B cell (primary cell): ENCODE measurements around the gene PIGZ. TPM values are rescaled to one million over a fixed set of nuclear protein-coding genes. Genes with fewer than 3 reads are reported as not detected.

ENCODE experiments used
- ATAC-seq: fragments of 200-7000 bp; cut with Tn5 transposase; one replicate; pipeline ENCODE4 v1.10.0; 2021; ENCODE audit warnings: low read depth, mild to moderate bottlenecking, moderate number of reproducible peaks, moderate library complexity
- CTCF ChIA-PET: fragments of 350-600 bp; sonication (Branson Sonifier 250); formaldehyde crosslinking; loops from one replicate; lab custom pipeline; 2021; ENCODE audit warnings: antibody characterized with exemption, inconsistent platforms; lab: Charles Lee
- POLR2A ChIA-PET: fragments of 350-600 bp; sonication (Branson Sonifier 250); formaldehyde crosslinking; loops from one replicate; lab custom pipeline; 2021; ENCODE audit warnings: antibody characterized with exemption; lab: Charles Lee
- DNase-seq: peaks from one replicate; pipeline ENCODE4 v3.0.0; 2013
- H2AFZ ChIP-seq: 2 replicates; pipeline ENCODE4 v1.6.1; 2012; ENCODE audit warnings: mild to moderate bottlenecking, low read depth, low read length; ENCODE audit not compliant: insufficient read depth, poor library complexity, severe bottlenecking
- H3K27ac ChIP-seq, 2 donors: 1 replicate in 1 of 2; 2 replicates in 1 of 2; pipeline ENCODE4 v1.5.1; 2012 to 2013; ENCODE audit warnings: low read length in 2 of 2, mild to moderate bottlenecking in 2 of 2, moderate library complexity in 1 of 2
- H3K27me3 ChIP-seq, 4 experiments: fragments of 200-600 bp in 1 of 4; sonication (generic) in 1 of 4; replicated peaks in 1 of 4; 1 replicate in 2 of 4; 2 replicates in 2 of 4; pipeline versions ENCODE4 v1.6.1 to v1.7.0; 2013 to 2016; ENCODE audit warnings: low read length in 3 of 4, mild to moderate bottlenecking in 2 of 4, mixed read lengths in 1 of 4, moderate library complexity in 1 of 4; ENCODE audit not compliant: insufficient read depth in 4 of 4, control insufficient read depth in 3 of 4; ENCODE audit errors: control extremely low read depth in 1 of 4
- H3K36me3 ChIP-seq, 2 experiments: replicated peaks in 1 of 2; 1 replicate in 1 of 2; 2 replicates in 1 of 2; pipeline versions ENCODE4 v1.6.1 to v1.7.1; 2013; ENCODE audit warnings: low read length in 1 of 2; ENCODE audit not compliant: insufficient read depth in 2 of 2, control insufficient read depth in 1 of 2; ENCODE audit errors: control extremely low read depth in 1 of 2, extremely low read depth in 1 of 2
- H3K4me1 ChIP-seq, 2 donors: fragments of 200-600 bp in 1 of 2; sonication (generic) in 1 of 2; 1 replicate in 1 of 2; 2 replicates in 1 of 2; pipeline versions ENCODE4 v1.5.1 to v1.6.1; 2013 to 2017; ENCODE audit warnings: low read length in 2 of 2; ENCODE audit not compliant: control insufficient read depth in 2 of 2, insufficient read depth in 2 of 2
- H3K4me2 ChIP-seq: replicated peaks from 2 replicates; pipeline ENCODE3; 2012; ENCODE audit warnings: mild to moderate bottlenecking, low read depth, low read length; ENCODE audit not compliant: poor library complexity, severe bottlenecking
- H3K4me3 ChIP-seq, 5 experiments: fragments of 200-600 bp in 1 of 5; sonication (generic) in 1 of 5; 1 replicate in 3 of 5; 2 replicates in 2 of 5; pipeline versions ENCODE4 v1.5.1 to v1.7.0; 2011 to 2016; ENCODE audit warnings: low read length in 4 of 5, mild to moderate bottlenecking in 4 of 5, low read depth in 2 of 5, control low read depth in 1 of 5, moderate library complexity in 1 of 5; ENCODE audit not compliant: insufficient read depth in 1 of 5; ENCODE audit errors: control extremely low read depth in 1 of 5, extremely low read depth in 1 of 5
- H3K79me2 ChIP-seq: fragments of 200-600 bp; sonication (generic); one replicate; pipeline ENCODE4 v1.6.0; 2016; ENCODE audit warnings: low read length; ENCODE audit not compliant: control insufficient read depth, insufficient read depth
- H3K9ac ChIP-seq: fragments of 200-600 bp; sonication (generic); 2 replicates; pipeline ENCODE4 v1.6.1; 2017; ENCODE audit warnings: mild to moderate bottlenecking, low read length, moderate library complexity
- H3K9me3 ChIP-seq, 3 donors: one replicate each; pipeline versions ENCODE4 v1.6.1 to v1.7.1; 2013; ENCODE audit warnings: low read length in 2 of 3; ENCODE audit not compliant: control insufficient read depth in 2 of 3, insufficient read depth in 1 of 3; ENCODE audit errors: control extremely low read depth in 1 of 3
- H4K20me1 ChIP-seq: 2 replicates; pipeline ENCODE4 v1.6.0; 2012; ENCODE audit warnings: mild to moderate bottlenecking, low read length; ENCODE audit not compliant: insufficient read depth, control insufficient read depth, poor library complexity, severe bottlenecking
- H3K27ac Mint-ChIP-seq: one replicate; pipeline ENCODE4 v1.8.0; 2021; ENCODE audit warnings: mixed read lengths
- H3K27me3 Mint-ChIP-seq: one replicate; pipeline ENCODE4 v1.8.0; 2021; ENCODE audit warnings: mixed read lengths
- H3K4me1 Mint-ChIP-seq: one replicate; pipeline ENCODE4 v1.8.0; 2021; ENCODE audit warnings: mixed read lengths
- H3K4me3 Mint-ChIP-seq: one replicate; pipeline ENCODE4 v1.8.0; 2021; ENCODE audit warnings: mixed read lengths
- H3K9me3 Mint-ChIP-seq: one replicate; pipeline ENCODE4 v1.8.0; 2022; ENCODE audit warnings: mixed read lengths; ENCODE audit not compliant: insufficient read depth
- EZH2 ChIP-seq: IDR thresholded peaks from 2 replicates; pipeline ENCODE4 v1.6.1; 2012; ENCODE audit warnings: borderline replicate concordance, low read depth, mild to moderate bottlenecking, moderate library complexity, low read length; ENCODE audit not compliant: insufficient read depth, poor library complexity, severe bottlenecking
- WGBS: methylation state at CpG from one replicate; pipeline ENCODE4 v1.1.5; 2013; ENCODE audit warnings: missing lambda C conversion rate; ENCODE audit not compliant: insufficient coverage; 5-methylcytosine and 5-hydroxymethylcytosine counted together
- intact Hi-C: fragments of 100-400 bp; cut with micrococcal nuclease; formaldehyde crosslinking; loops from one replicate; pipeline ENCODE4 v1.10.0; 2022
- polyA plus RNA-seq: library from polyadenylated mRNA; depleted of rRNA; stranded (reverse); fragments of >200 nt; gene quantifications from 2 replicates; pipeline ENCODE4 v1.2.3, GENCODE V29; 2012
- total RNA-seq, 2 donors: library from RNA; stranded (reverse); fragments of 120-200 nt in 1 of 2; gene quantifications; 1 replicate in 1 of 2; 2 replicates in 1 of 2; pipeline versions ENCODE4 v1.2.3 to v1.2.4, GENCODE V29; 2013 to 2022
- TF ChIP-seq, protein P1 (sequence below): fragments of 200-600 bp; IDR thresholded peaks from one replicate; pipeline ENCODE4 v1.8.0; 2022; ENCODE audit warnings: antibody characterized with exemption, mild to moderate bottlenecking

The PIGZ gene
- total and polyA plus RNA-seq, 2 donors (not counting 1 experiment from before 2014, with no cell fraction given): 2.2 to 3.9 TPM

DNA sequence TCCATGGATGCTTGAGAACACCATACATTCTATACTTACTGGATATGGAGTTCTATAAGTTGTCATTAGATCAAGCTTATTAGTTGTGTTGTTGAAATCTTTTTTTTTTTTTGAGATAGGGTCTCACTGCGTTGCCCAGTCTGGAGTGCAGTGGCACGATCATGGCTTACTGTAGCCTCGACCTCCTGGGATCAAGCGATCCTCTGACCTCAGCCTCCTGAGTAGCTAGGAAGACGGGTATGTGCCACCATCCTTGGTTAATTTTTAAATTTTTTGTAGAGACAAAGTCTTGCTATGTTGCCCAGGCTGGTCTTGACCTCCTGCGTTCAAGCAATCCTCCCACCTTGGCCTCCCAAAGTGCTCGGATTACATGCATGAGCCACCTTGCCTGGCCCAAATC lies 13.8 kb downstream of the PIGZ start:
- WGBS: 80% methylated on average over 5 of the region's 7 CpGs
- Histone ChIP-seq H3K27me3 (peaks cover 0 to 3% (median 0%) of the 10 kb centered on the region in 4 experiments), H4K20me1 (no peaks in the 10 kb centered on the region), H2AFZ (no peak overlapping the region), H3K9ac (no peak overlapping the region), H3K4me3 (no peak overlapping the region), H3K79me2 (no peaks in the 10 kb centered on the region), H3K27ac (no peak overlapping the region), H3K4me1 (no peaks in the 10 kb centered on the region), H3K9me3 (no peaks in the 10 kb centered on the region), H3K4me2 (no peak overlapping the region), H3K36me3 (no peaks in the 10 kb centered on the region)
- no peak overlapping the region for H3K4me3 Mint-ChIP-seq
- H3K27me3 Mint-ChIP-seq: peaks cover 4% of the 10 kb centered on the region
- H3K4me1 Mint-ChIP-seq: no peaks in the 10 kb centered on the region
- TF ChIP-seq, protein P1, sequence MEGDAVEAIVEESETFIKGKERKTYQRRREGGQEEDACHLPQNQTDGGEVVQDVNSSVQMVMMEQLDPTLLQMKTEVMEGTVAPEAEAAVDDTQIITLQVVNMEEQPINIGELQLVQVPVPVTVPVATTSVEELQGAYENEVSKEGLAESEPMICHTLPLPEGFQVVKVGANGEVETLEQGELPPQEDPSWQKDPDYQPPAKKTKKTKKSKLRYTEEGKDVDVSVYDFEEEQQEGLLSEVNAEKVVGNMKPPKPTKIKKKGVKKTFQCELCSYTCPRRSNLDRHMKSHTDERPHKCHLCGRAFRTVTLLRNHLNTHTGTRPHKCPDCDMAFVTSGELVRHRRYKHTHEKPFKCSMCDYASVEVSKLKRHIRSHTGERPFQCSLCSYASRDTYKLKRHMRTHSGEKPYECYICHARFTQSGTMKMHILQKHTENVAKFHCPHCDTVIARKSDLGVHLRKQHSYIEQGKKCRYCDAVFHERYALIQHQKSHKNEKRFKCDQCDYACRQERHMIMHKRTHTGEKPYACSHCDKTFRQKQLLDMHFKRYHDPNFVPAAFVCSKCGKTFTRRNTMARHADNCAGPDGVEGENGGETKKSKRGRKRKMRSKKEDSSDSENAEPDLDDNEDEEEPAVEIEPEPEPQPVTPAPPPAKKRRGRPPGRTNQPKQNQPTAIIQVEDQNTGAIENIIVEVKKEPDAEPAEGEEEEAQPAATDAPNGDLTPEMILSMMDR: no peak
- no peak for TF ChIP-seq EZH2
- DNase-seq: no peak
- peaks cover 2% of the 10 kb centered on the region for H3K9me3 Mint-ChIP-seq
- POLR2A ChIA-PET: no interaction called here
- no peak for ATAC-seq
- intact Hi-C loops: no loop called here
- CTCF ChIA-PET: interaction anchor here (0.6 kb wide), 1 partner anchor 110 kb away, joined by 3 read pairs; no protein-coding TSS in a partner anchor
- H3K27ac Mint-ChIP-seq: no peak overlapping the region

GRCh38 chr3:196951371-196951770 lies 17.3 kb downstream of the PIGZ start:
- Histone ChIP-seq H3K9ac (no peak overlapping the region), H3K79me2 (peaks cover 2% of the 10 kb centered on the region), H2AFZ (no peak overlapping the region), H3K4me1 (no peaks in the 10 kb centered on the region), H3K4me2 (no peak overlapping the region), H3K36me3 (no peaks in the 10 kb centered on the region), H4K20me1 (no peaks in the 10 kb centered on the region), H3K9me3 (no peaks in the 10 kb centered on the region), H3K27ac (no peak overlapping the region), H3K4me3 (no peak overlapping the region), H3K27me3 (no peaks in the 10 kb centered on the region)
- DNase-seq (no peak), ATAC-seq (no peak)
- no peak overlapping the region for H3K27ac Mint-ChIP-seq
- ChIA-PET CTCF (interaction anchor here (1.0 kb wide), 1 partner anchor 113 kb away, joined by 4 read pairs; no protein-coding TSS in a partner anchor), POLR2A (no interaction called here)
- intact Hi-C loops: no loop called here
- H3K27me3 Mint-ChIP-seq: peaks cover under 1% of the 10 kb centered on the region
- H3K4me3 Mint-ChIP-seq: no peak overlapping the region
- H3K9me3 Mint-ChIP-seq: peaks cover under 1% of the 10 kb centered on the region
- no peaks in the 10 kb centered on the region for H3K4me1 Mint-ChIP-seq
- WGBS: 97% methylated on average over 3 of the region's 3 CpGs
- TF ChIP-seq, protein P1: no peak
- TF ChIP-seq EZH2: no peak
